DND-41 (cell line): ENCODE results near the gene NUTF2.

Source experiments
- EZH2 ChIP-seq: IDR thresholded peaks from 3 replicates; pipeline ENCODE4 v1.6.1; 2012; ENCODE audit warnings: borderline replicate concordance, low read depth, mild to moderate bottlenecking, moderate library complexity, low read length, inconsistent platforms; ENCODE audit not compliant: severe bottlenecking
- TF ChIP-seq, protein P1 (sequence below): IDR thresholded peaks from 2 replicates; pipeline ENCODE4 v1.5.1; 2012; ENCODE audit warnings: borderline replicate concordance, low read length, moderate library complexity, mild to moderate bottlenecking; ENCODE audit not compliant: poor library complexity, severe bottlenecking; ENCODE audit errors: extremely low read depth

DNA sequence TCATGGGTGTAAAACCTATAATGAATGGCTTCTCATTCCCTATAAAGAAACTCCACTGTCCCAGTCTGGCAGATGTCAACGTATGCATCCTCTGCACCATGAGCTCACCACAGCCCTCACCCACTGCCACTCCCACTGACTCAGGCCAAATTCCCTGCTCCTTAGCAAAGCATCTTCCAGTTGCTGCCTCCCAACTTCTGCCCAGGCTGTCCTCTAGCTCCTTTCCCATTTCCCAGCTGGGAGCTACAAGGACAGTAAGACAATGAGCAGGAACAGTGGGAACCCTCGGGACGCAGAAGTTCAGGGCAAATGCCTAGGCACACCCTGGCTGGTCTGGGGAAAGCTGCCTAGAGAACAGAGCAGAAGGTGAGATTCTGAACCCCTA, 13.7 kb upstream of the NUTF2 start:
- TF ChIP-seq EZH2: no peak
- TF ChIP-seq, protein P1, sequence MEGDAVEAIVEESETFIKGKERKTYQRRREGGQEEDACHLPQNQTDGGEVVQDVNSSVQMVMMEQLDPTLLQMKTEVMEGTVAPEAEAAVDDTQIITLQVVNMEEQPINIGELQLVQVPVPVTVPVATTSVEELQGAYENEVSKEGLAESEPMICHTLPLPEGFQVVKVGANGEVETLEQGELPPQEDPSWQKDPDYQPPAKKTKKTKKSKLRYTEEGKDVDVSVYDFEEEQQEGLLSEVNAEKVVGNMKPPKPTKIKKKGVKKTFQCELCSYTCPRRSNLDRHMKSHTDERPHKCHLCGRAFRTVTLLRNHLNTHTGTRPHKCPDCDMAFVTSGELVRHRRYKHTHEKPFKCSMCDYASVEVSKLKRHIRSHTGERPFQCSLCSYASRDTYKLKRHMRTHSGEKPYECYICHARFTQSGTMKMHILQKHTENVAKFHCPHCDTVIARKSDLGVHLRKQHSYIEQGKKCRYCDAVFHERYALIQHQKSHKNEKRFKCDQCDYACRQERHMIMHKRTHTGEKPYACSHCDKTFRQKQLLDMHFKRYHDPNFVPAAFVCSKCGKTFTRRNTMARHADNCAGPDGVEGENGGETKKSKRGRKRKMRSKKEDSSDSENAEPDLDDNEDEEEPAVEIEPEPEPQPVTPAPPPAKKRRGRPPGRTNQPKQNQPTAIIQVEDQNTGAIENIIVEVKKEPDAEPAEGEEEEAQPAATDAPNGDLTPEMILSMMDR: no peak
